ENCODE measurements around the gene ELP2. TPM values are rescaled to one million over a fixed set of nuclear protein-coding genes. Genes with fewer than 3 reads are reported as not detected.
A peak's percentile ranks its signal among the peaks of the same experiment; 100 is the strongest.
"Not testable (repeated sequence)": the region's sequence is repeated elsewhere in the genome, so short reads cannot be mapped to it uniquely, and the experiment has no call there.

ELP2 gene
- polyA plus RNA-seq, 2 donors = 22.7 to 40.3 TPM

DNA sequence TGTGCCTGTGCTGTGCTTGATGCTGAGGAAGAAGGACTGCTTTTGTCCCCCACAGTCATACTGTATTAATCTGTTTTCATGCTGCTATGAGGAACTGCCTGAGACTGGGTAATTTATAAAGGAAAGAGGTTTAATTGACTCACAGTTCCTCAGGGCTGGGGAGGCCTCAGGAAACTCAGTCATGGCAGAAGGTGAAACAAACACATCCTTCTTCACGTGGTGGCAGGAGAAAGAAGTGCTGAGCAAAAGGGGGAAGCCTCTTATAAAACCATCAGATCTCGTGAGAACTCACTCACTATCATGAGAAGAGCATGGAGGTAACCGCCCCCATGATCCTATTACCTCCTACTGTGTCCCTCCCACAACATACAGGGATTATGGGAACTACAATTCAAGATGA lies 38.6 kb downstream of the ELP2 start:
- H3K27me3 ChIP-seq (ENCODE audit: control insufficient read depth in 1 of 2, insufficient read depth in 2 of 2, low read length in 2 of 2); H3K27ac ChIP-seq (ENCODE audit: low read depth in 2 of 2, low read length in 1 of 2); H3K4me1 ChIP-seq (ENCODE audit: control insufficient read depth in 2 of 2, insufficient read depth in 2 of 2, low read length in 1 of 2); H3K9me3 ChIP-seq (ENCODE audit: control insufficient read depth in 2 of 2, insufficient read depth in 1 of 2, low read depth in 1 of 2, low read length in 1 of 2); H3K4me3 ChIP-seq (ENCODE audit: low read depth in 1 of 2, low read length in 2 of 2): not testable (repeated sequence)
- H3K36me3 ChIP-seq (ENCODE audit: control insufficient read depth in 2 of 2, insufficient read depth in 2 of 2, low read length in 1 of 2) = peaks cover 0 to 22% of the 10 kb centered on the region in 2 donors
- WGBS, 2 donors = 90 to 91% methylated on average over 3 of the region's 3 CpGs

DNA sequence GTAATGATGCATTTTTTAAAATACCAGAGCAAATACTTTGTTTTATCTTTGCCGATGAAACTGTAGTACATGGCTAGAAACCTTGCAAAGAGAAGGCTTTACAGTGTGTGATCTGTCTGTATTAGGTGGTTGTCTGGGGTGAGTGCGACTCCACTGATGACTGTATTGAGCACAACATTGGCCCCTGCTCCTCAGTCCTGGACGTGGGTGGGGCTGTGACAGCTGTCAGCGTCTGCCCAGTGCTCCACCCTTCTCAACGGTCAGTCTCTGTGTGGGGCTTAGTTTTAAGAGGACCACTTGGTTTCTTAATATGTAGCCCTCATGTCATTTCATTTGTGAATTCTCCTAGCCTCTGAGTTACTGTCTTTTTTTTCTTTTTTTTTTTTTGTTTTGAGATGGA lies 40.2 kb downstream of the ELP2 start:
- Histone ChIP-seq H3K27me3 (ENCODE audit: control insufficient read depth in 1 of 2, insufficient read depth in 2 of 2, low read length in 2 of 2) (no peaks in the 10 kb centered on the region), H3K27ac (ENCODE audit: low read depth in 2 of 2, low read length in 1 of 2) (no peak overlapping the region), H3K4me3 (ENCODE audit: low read depth in 1 of 2, low read length in 2 of 2) (no peak overlapping the region), H3K4me1 (ENCODE audit: control insufficient read depth in 2 of 2, insufficient read depth in 2 of 2, low read length in 1 of 2) (no peaks in the 10 kb centered on the region), H3K9me3 (ENCODE audit: control insufficient read depth in 2 of 2, insufficient read depth in 1 of 2, low read depth in 1 of 2, low read length in 1 of 2) (no peaks in the 10 kb centered on the region), H3K36me3 (ENCODE audit: control insufficient read depth in 2 of 2, insufficient read depth in 2 of 2, low read length in 1 of 2) (peaks cover 0 to 22% of the 10 kb centered on the region in 2 donors)
- WGBS, 2 donors = 78 to 81% methylated on average over 5 of the region's 5 CpGs

DNA sequence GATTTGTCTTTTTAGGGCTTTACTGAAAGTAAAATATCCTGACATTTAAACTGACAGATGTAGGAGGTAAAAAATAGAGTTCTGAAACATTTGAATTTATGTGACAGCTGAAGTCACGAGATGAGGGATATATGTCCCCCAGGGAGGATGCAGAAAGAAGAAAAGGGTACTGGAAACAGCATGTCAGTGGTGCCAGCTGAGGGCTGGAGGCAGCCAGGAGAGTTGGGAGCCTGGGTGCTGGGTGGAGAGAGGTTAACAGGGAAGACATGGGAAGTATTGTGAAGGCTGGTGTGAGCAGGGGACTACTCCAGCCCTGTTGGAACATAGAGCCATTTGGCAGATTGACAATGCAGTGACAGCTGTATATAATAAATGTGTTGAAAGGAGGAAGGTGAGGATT lies 45.8 kb downstream of the ELP2 start:
- peaks cover 0 to 12% of the 10 kb centered on the region in 2 donors for H3K36me3 ChIP-seq (ENCODE audit: control insufficient read depth in 2 of 2, insufficient read depth in 2 of 2, low read length in 1 of 2)
- H3K4me1 ChIP-seq (ENCODE audit: control insufficient read depth in 2 of 2, insufficient read depth in 2 of 2, low read length in 1 of 2) = no peaks in the 10 kb centered on the region
- 89 to 91% methylated on average over 1 of the region's 1 CpG for WGBS, 2 donors

DNA sequence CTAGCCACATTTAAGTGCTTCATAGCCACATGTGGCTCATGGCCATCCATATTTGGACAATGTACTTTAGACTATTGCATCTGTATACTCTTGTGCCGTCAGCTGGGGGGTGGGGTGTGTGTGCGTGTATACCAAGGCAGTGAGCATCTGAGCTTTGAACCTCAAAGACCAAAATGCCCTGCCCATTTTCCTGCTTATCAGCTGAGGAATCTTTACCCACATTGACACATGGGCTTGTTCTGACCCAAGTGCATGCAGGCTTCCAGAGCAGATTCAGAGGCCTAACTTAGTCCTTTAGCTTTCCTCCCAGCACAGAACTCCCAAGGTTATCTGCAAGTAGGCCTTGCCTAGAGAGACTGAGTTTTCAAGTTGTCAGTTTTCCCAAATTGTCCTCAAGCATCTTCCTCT lies 46.5 kb downstream of the ELP2 start:
- no peaks in the 10 kb centered on the region for H3K9me3 ChIP-seq (ENCODE audit: control insufficient read depth in 2 of 2, insufficient read depth in 1 of 2, low read depth in 1 of 2, low read length in 1 of 2)
- H3K27me3 ChIP-seq (ENCODE audit: control insufficient read depth in 1 of 2, insufficient read depth in 2 of 2, low read length in 2 of 2) = no peaks in the 10 kb centered on the region
- H3K36me3 ChIP-seq (ENCODE audit: control insufficient read depth in 2 of 2, insufficient read depth in 2 of 2, low read length in 1 of 2) = peaks cover 0 to 8% of the 10 kb centered on the region in 2 donors
- H3K4me3 ChIP-seq (ENCODE audit: low read depth in 1 of 2, low read length in 2 of 2) = no peak overlapping the region
- H3K4me1 ChIP-seq (ENCODE audit: control insufficient read depth in 2 of 2, insufficient read depth in 2 of 2, low read length in 1 of 2) = no peaks in the 10 kb centered on the region
- WGBS, 2 donors = 88 to 92% methylated on average over 2 of the region's 2 CpGs
- H3K27ac ChIP-seq (ENCODE audit: low read depth in 2 of 2, low read length in 1 of 2) = no peak overlapping the region

More for the DNA sequence above, 45.8 kb downstream of the ELP2 start:
- Histone ChIP-seq H3K4me3 (ENCODE audit: low read depth in 1 of 2, low read length in 2 of 2) (no peak overlapping the region), H3K9me3 (ENCODE audit: control insufficient read depth in 2 of 2, insufficient read depth in 1 of 2, low read depth in 1 of 2, low read length in 1 of 2) (no peaks in the 10 kb centered on the region), H3K27me3 (ENCODE audit: control insufficient read depth in 1 of 2, insufficient read depth in 2 of 2, low read length in 2 of 2) (no peaks in the 10 kb centered on the region), H3K27ac (ENCODE audit: low read depth in 2 of 2, low read length in 1 of 2) (no peak overlapping the region)

DNA sequence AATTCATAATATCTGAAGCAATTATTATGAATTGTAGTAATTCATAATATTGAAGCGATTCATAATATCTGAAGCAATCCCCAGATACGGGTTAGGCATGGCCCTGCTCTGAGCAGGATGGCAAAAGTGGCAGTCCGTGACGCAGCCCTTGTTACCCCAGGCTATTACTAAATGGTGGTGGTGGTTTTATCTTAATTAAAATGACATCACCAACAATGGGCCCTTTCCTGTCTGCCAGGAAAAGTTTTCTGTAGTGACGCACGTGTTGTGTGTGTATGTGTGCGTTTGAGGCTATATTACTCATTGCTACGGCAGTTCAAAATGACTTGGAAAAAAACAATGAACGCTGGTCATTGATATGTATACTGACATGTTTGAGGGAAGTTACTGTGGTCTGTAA lies 47.0 kb downstream of the ELP2 start:
- Histone ChIP-seq H3K9me3 (ENCODE audit: control insufficient read depth in 2 of 2, insufficient read depth in 1 of 2, low read depth in 1 of 2, low read length in 1 of 2) (no peaks in the 10 kb centered on the region), H3K27me3 (ENCODE audit: control insufficient read depth in 1 of 2, insufficient read depth in 2 of 2, low read length in 2 of 2) (no peaks in the 10 kb centered on the region), H3K36me3 (ENCODE audit: control insufficient read depth in 2 of 2, insufficient read depth in 2 of 2, low read length in 1 of 2) (peaks cover 0 to 8% of the 10 kb centered on the region in 2 donors), H3K27ac (ENCODE audit: low read depth in 2 of 2, low read length in 1 of 2) (no peak overlapping the region), H3K4me1 (ENCODE audit: control insufficient read depth in 2 of 2, insufficient read depth in 2 of 2, low read length in 1 of 2) (no peaks in the 10 kb centered on the region), H3K4me3 (ENCODE audit: low read depth in 1 of 2, low read length in 2 of 2) (no peak overlapping the region)
- WGBS, 2 donors = 86 to 92% methylated on average over 9 of the region's 9 CpGs

DNA sequence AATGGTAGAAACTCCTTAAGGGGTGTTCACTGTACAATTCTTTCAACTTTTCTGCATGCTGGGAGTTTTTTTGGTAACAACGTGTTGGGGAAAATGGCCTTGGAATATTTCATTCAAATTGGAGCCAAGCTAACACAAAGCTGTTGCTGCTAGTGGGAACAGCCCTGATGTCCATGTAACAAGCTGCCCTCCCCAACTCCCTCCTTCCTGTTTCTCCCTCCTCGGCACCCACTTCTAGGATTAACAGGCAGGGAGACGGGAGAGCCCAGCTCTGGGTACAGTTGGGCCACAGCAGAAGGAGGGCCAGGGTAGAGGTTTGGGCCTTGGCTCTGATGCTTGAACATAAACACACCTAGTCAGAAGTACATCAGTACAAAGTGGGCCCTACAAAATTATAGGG lies 48.2 kb downstream of the ELP2 start:
- Histone ChIP-seq H3K9me3 (ENCODE audit: control insufficient read depth in 2 of 2, insufficient read depth in 1 of 2, low read depth in 1 of 2, low read length in 1 of 2) (no peaks in the 10 kb centered on the region), H3K4me3 (ENCODE audit: low read depth in 1 of 2, low read length in 2 of 2) (no peak overlapping the region), H3K36me3 (ENCODE audit: control insufficient read depth in 2 of 2, insufficient read depth in 2 of 2, low read length in 1 of 2) (peaks cover 0 to 6% of the 10 kb centered on the region in 2 donors), H3K27ac (ENCODE audit: low read depth in 2 of 2, low read length in 1 of 2) (no peak overlapping the region), H3K27me3 (ENCODE audit: control insufficient read depth in 1 of 2, insufficient read depth in 2 of 2, low read length in 2 of 2) (no peaks in the 10 kb centered on the region), H3K4me1 (ENCODE audit: control insufficient read depth in 2 of 2, insufficient read depth in 2 of 2, low read length in 1 of 2) (no peaks in the 10 kb centered on the region)
- WGBS, 2 donors = 88 to 89% methylated on average over 3 of the region's 3 CpGs

DNA sequence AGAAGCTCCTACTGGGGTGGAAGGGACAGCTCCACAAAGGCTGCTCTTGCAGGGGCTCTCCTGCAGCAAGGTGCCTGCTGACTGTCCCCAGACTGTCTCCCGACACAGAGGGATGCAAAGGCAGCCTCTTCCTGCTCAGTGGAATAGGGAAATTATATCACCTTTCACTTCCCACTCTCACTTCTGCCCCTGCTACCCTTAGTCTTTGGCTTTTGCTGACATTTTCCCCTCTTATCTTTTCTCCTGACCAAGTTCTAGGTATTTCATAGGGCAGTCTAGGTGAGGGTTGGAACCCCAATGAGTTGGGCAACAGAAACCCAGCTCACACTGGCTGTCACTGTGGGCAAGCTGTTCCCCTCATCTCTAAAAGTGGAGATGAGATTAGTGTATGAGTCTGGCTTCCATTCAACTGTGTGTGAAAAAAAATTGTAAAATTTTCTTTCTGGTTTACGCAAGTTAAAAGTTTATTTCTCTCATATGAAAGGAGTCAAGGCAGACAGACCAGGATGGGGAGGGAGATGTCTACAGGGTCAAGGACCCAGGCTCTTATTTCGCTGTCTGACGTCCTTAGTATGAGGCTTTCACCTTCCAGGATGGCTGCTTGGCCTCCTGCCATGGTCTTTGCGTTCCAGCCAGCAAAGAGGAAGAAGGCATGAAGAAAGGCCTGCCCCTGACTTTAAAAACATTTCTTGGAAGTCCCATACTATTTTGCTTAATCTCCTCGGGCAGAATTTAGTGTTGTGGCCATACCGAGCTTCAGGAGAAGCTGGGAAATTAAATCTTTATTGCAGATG lies 50.1 kb downstream of the ELP2 start:
- Histone ChIP-seq H3K4me1 (ENCODE audit: control insufficient read depth in 2 of 2, insufficient read depth in 2 of 2, low read length in 1 of 2) (no peaks in the 10 kb centered on the region), H3K4me3 (ENCODE audit: low read depth in 1 of 2, low read length in 2 of 2) (no peak overlapping the region), H3K9me3 (ENCODE audit: control insufficient read depth in 2 of 2, insufficient read depth in 1 of 2, low read depth in 1 of 2, low read length in 1 of 2) (no peaks in the 10 kb centered on the region), H3K27ac (ENCODE audit: low read depth in 2 of 2, low read length in 1 of 2) (peak overlapping the region in 1 of 2 donors; percentile 6), H3K27me3 (ENCODE audit: control insufficient read depth in 1 of 2, insufficient read depth in 2 of 2, low read length in 2 of 2) (no peaks in the 10 kb centered on the region), H3K36me3 (ENCODE audit: control insufficient read depth in 2 of 2, insufficient read depth in 2 of 2, low read length in 1 of 2) (peaks cover 0 to 6% of the 10 kb centered on the region in 2 donors)
- WGBS, 2 donors = 19 to 34% methylated on average over 7 of the region's 7 CpGs

DNA sequence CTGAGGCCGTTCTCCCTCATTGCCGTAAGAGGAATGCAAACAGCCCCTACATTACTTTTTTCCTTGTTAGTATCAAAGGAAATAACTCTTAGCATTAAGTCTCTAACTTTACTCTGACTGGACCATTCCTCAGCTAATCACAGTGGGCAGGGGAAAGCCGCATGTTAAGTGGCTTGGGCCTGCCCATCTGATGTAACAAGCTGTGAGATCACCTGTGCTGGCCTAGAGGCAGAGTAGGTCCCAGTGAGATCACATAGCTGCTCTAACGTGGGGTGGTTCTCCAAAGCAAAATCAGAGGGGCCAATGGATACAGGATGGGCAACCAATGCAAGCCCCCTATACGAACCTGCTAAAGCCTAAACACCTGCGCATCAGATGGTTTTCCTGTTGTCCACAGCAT lies 51.7 kb downstream of the ELP2 start:
- H3K27ac ChIP-seq (ENCODE audit: low read depth in 2 of 2, low read length in 1 of 2) = no peak overlapping the region

DNA sequence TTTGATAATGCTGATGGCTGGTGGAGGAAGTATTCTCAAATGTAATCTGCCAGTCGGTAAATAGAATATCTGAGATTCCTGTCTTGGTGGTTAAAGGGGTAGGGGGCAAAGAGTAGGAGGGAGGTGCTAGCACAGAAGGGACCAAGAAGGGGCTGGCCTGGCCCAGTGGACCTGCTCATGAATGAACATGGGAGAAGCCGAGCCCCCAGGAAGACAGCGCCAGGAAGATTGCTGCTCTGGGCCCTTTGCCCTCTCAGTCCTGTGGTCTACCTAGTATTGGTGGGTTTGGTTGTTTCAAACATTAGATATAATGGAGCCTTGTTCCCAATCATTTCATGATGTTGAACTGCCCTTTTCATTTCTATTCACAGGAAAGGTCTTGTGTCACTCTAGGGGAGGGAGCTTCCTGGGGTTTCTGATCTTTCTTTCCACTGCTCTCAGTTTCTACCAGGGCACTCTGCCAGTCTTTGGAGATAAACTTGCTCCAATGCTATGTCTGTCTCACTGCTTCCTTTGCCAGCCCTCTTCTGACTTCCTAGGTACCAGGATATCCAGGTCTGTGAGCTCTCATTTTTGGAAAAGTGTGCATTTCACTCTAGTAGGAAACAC lies 52.3 kb downstream of the ELP2 start:
- Histone ChIP-seq H3K4me3 (ENCODE audit: low read depth in 1 of 2, low read length in 2 of 2) (no peak overlapping the region), H3K27ac (ENCODE audit: low read depth in 2 of 2, low read length in 1 of 2) (no peak overlapping the region), H3K9me3 (ENCODE audit: control insufficient read depth in 2 of 2, insufficient read depth in 1 of 2, low read depth in 1 of 2, low read length in 1 of 2) (no peaks in the 10 kb centered on the region), H3K27me3 (ENCODE audit: control insufficient read depth in 1 of 2, insufficient read depth in 2 of 2, low read length in 2 of 2) (no peaks in the 10 kb centered on the region), H3K36me3 (ENCODE audit: control insufficient read depth in 2 of 2, insufficient read depth in 2 of 2, low read length in 1 of 2) (no peaks in the 10 kb centered on the region), H3K4me1 (ENCODE audit: control insufficient read depth in 2 of 2, insufficient read depth in 2 of 2, low read length in 1 of 2) (peaks cover 2 to 8% of the 10 kb centered on the region in 2 donors)
- WGBS, 2 donors = 84 to 87% methylated on average over 3 of the region's 3 CpGs

More for the DNA sequence above, 51.7 kb downstream of the ELP2 start:
- Histone ChIP-seq H3K9me3 (ENCODE audit: control insufficient read depth in 2 of 2, insufficient read depth in 1 of 2, low read depth in 1 of 2, low read length in 1 of 2) (no peaks in the 10 kb centered on the region), H3K4me3 (ENCODE audit: low read depth in 1 of 2, low read length in 2 of 2) (no peak overlapping the region), H3K36me3 (ENCODE audit: control insufficient read depth in 2 of 2, insufficient read depth in 2 of 2, low read length in 1 of 2) (no peaks in the 10 kb centered on the region), H3K4me1 (ENCODE audit: control insufficient read depth in 2 of 2, insufficient read depth in 2 of 2, low read length in 1 of 2) (peaks cover 0 to 5% of the 10 kb centered on the region in 2 donors), H3K27me3 (ENCODE audit: control insufficient read depth in 1 of 2, insufficient read depth in 2 of 2, low read length in 2 of 2) (no peaks in the 10 kb centered on the region)
- WGBS, 2 donors = 86 to 89% methylated on average over 6 of the region's 6 CpGs

DNA sequence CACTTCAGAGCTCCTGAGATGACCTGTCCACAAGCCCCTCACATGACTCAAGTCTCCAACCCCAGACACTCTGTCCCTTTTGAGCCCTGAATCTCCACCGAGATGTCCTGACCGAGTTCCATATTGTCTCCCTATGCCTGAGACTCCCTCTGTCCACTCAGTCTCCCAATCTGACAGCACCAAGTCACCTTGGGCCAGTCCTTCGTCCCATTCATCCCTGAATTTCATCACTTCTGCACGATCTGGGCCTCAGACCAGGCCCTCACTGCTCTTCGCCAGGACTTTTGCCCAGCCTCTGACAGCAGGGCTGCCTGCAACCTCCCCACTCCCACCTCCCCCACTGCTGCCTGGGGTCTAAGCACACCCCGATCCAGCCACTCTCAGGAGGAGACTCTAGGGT lies 53.3 kb downstream of the ELP2 start:
- no peaks in the 10 kb centered on the region for H3K27me3 ChIP-seq (ENCODE audit: control insufficient read depth in 1 of 2, insufficient read depth in 2 of 2, low read length in 2 of 2)
- no peaks in the 10 kb centered on the region for H3K9me3 ChIP-seq (ENCODE audit: control insufficient read depth in 2 of 2, insufficient read depth in 1 of 2, low read depth in 1 of 2, low read length in 1 of 2)
- peaks cover 2 to 12% of the 10 kb centered on the region in 2 donors for H3K4me1 ChIP-seq (ENCODE audit: control insufficient read depth in 2 of 2, insufficient read depth in 2 of 2, low read length in 1 of 2)
- H3K27ac ChIP-seq (ENCODE audit: low read depth in 2 of 2, low read length in 1 of 2) = no peak overlapping the region
- H3K36me3 ChIP-seq (ENCODE audit: control insufficient read depth in 2 of 2, insufficient read depth in 2 of 2, low read length in 1 of 2) = no peaks in the 10 kb centered on the region
- 91% methylated on average over 6 of the region's 6 CpGs for WGBS, 2 donors
- H3K4me3 ChIP-seq (ENCODE audit: low read depth in 1 of 2, low read length in 2 of 2) = no peak overlapping the region

Data from esophagus (tissue), 2 donors.